Activated CD8-positive, alpha-beta memory T cell treated with anti-CD3 and anti-CD28 coated beads, Interleukin-2, amount 10 ng/mL, durations not matched to agents 7 days and 5 days (primary cell): ENCODE measurements around the gene HPN. TPM values are rescaled to one million over a fixed set of nuclear protein-coding genes. Genes with fewer than 3 reads are reported as not detected.
"Not testable (repeated sequence)": the region's sequence is repeated elsewhere in the genome, so short reads cannot be mapped to it uniquely, and the experiment has no call there.

ENCODE experiments used
- ATAC-seq: fragments of 150-1000 bp; cut with Tn5 transposase; one replicate; pipeline ENCODE4 v1.10.0; 2021; ENCODE audit warnings: moderate library complexity
- CTCF ChIA-PET: fragments of 350-600 bp; sonication (Branson Sonifier 250); formaldehyde crosslinking; loops from one replicate; lab custom pipeline; 2021; ENCODE audit warnings: antibody characterized with exemption; lab: Charles Lee
- DNase-seq: peaks from one replicate; pipeline ENCODE4 v3.0.0-alpha.2; 2020
- H3K27ac Mint-ChIP-seq: one replicate; pipeline ENCODE4 v1.8.0; 2021; ENCODE audit warnings: mild to moderate bottlenecking, mixed read lengths
- H3K27me3 Mint-ChIP-seq: one replicate; pipeline ENCODE4 v1.8.0; 2021; ENCODE audit warnings: mixed read lengths
- H3K36me3 Mint-ChIP-seq: one replicate; pipeline ENCODE4 v1.8.0; 2021; ENCODE audit warnings: mild to moderate bottlenecking, mixed read lengths
- H3K4me1 Mint-ChIP-seq: one replicate; pipeline ENCODE4 v1.8.0; 2021; ENCODE audit warnings: mixed read lengths
- H3K4me3 Mint-ChIP-seq: one replicate; pipeline ENCODE4 v1.8.0; 2021; ENCODE audit warnings: mild to moderate bottlenecking, moderate library complexity, mixed read lengths
- H3K9me3 Mint-ChIP-seq: one replicate; pipeline ENCODE4 v1.8.0; 2022; ENCODE audit warnings: low read depth, mixed read lengths
- total RNA-seq, 2 experiments: library from RNA; stranded (reverse); gene quantifications; one replicate each; pipeline ENCODE4 v1.2.3, GENCODE V29; 2021

The HPN gene
- not detected for total RNA-seq

GRCh38 chr19:35041548-35042055, at the start of gene HPN:
TSS of gene HPN (plus strand) at chr19:35041721. CDS start at chr19:35042507, 786 bp downstream.
- Mint-ChIP-seq H3K9me3 (no peaks in the 10 kb centered on the region), H3K27ac (no peak within 1 kb of the TSS), H3K36me3 (no peaks in the 10 kb centered on the region), H3K4me1 (peaks cover 17% of the 10 kb centered on the region), H3K4me3 (no peak within 1 kb of the TSS), H3K27me3 (peaks cover 14% of the 10 kb centered on the region)
- no peak for DNase-seq
- no peak for ATAC-seq
- CTCF ChIA-PET, result no interaction called here

- ATAC-seq (peak; percentile 61), DNase-seq (peak; percentile 75)
- H3K9me3 Mint-ChIP-seq, H3K36me3 Mint-ChIP-seq, H3K27me3 Mint-ChIP-seq: not testable (repeated sequence)
- CTCF ChIA-PET, result interaction anchor here (2.1 to 4.1 kb wide), 2 partner anchors 19 to 21 kb away, joined by 5 to 14 read pairs; no protein-coding TSS in a partner anchor
- H3K27ac Mint-ChIP-seq, result peak overlapping the region; percentile 69
- peak overlapping the region; percentile 38 for H3K4me3 Mint-ChIP-seq
- peaks cover 63% of the 10 kb centered on the region for H3K4me1 Mint-ChIP-seq
Measured at GRCh38 chr19:34992582-34992981, 48.9 kb upstream of the HPN start.

GRCh38 chr19:34994286-34994642, 47.3 kb upstream of the HPN start:
- Mint-ChIP-seq H3K36me3 (no peaks in the 10 kb centered on the region), H3K27ac (no peak overlapping the region), H3K9me3 (no peaks in the 10 kb centered on the region), H3K4me3 (no peak overlapping the region), H3K27me3 (no peaks in the 10 kb centered on the region), H3K4me1 (peaks cover 68% of the 10 kb centered on the region)
- DNase-seq, result no peak
- ATAC-seq, result no peak
- CTCF ChIA-PET, result interaction anchor here (4.1 kb wide), 1 partner anchor 19 kb away, joined by 14 read pairs; no protein-coding TSS in a partner anchor

GRCh38 chr19:34994643-34995541, 46.6 kb upstream of the HPN start:
- Mint-ChIP-seq H3K9me3 (no peaks in the 10 kb centered on the region), H3K27me3 (no peaks in the 10 kb centered on the region), H3K4me1 (peaks cover 71% of the 10 kb centered on the region), H3K36me3 (no peaks in the 10 kb centered on the region), H3K4me3 (no peak overlapping the region), H3K27ac (no peak overlapping the region)
- DNase-seq, result no peak
- CTCF ChIA-PET, result interaction anchor here (1.2 to 4.1 kb wide), 4 partner anchors 16 to 23 kb away, joined by 3 to 15 read pairs (median 9); no protein-coding TSS in a partner anchor
- no peak for ATAC-seq

GRCh38 chr19:34995551-34995950, 46.0 kb upstream of the HPN start:
- H3K4me3 Mint-ChIP-seq, result no peak overlapping the region
- H3K27me3 Mint-ChIP-seq, result no peaks in the 10 kb centered on the region
- ATAC-seq (no peak), DNase-seq (no peak)
- CTCF ChIA-PET, result interaction anchor here (1.2 to 4.1 kb wide), 4 partner anchors 16 to 23 kb away, joined by 3 to 15 read pairs (median 9); no protein-coding TSS in a partner anchor
- H3K9me3 Mint-ChIP-seq, result no peaks in the 10 kb centered on the region
- H3K36me3 Mint-ChIP-seq, result no peaks in the 10 kb centered on the region
- H3K27ac Mint-ChIP-seq, result no peak overlapping the region
- H3K4me1 Mint-ChIP-seq, result peaks cover 68% of the 10 kb centered on the region

- H3K4me1 Mint-ChIP-seq, result peaks cover 68% of the 10 kb centered on the region
- peak overlapping the region; percentile 96 for H3K27ac Mint-ChIP-seq
- CTCF ChIA-PET, result interaction anchor here (0.6 to 3.2 kb wide), 8 partner anchors 8 to 145 kb away, joined by 3 to 15 read pairs (median 3); no protein-coding TSS in a partner anchor
- H3K36me3 Mint-ChIP-seq, result peaks cover 10% of the 10 kb centered on the region
- H3K27me3 Mint-ChIP-seq, result no peaks in the 10 kb centered on the region
- ATAC-seq (no peak), DNase-seq (no peak)
- H3K9me3 Mint-ChIP-seq, result no peaks in the 10 kb centered on the region
- H3K4me3 Mint-ChIP-seq, result peak overlapping the region; percentile 54
Measured at GRCh38 chr19:34997071-34997617, 44.4 kb upstream of the HPN start.

- peaks cover 19% of the 10 kb centered on the region for H3K36me3 Mint-ChIP-seq
- ATAC-seq, H3K9me3 Mint-ChIP-seq, CTCF ChIA-PET, DNase-seq, H3K27me3 Mint-ChIP-seq, H3K4me3 Mint-ChIP-seq: not testable (repeated sequence)
- H3K27ac Mint-ChIP-seq, result peak overlapping the region; percentile 96
- peaks cover 70% of the 10 kb centered on the region for H3K4me1 Mint-ChIP-seq
Measured at GRCh38 chr19:34998224-34998623, 43.3 kb upstream of the HPN start.

- CTCF ChIA-PET, result interaction anchor here (4.0 kb wide), 1 partner anchor 27 kb away, joined by 18 read pairs; no protein-coding TSS in a partner anchor
- Mint-ChIP-seq H3K4me1 (peaks cover 73% of the 10 kb centered on the region), H3K36me3 (peaks cover 20% of the 10 kb centered on the region), H3K4me3 (peak overlapping the region; percentile 76), H3K9me3 (no peaks in the 10 kb centered on the region), H3K27me3 (no peaks in the 10 kb centered on the region), H3K27ac (peak overlapping the region; percentile 92)
- DNase-seq (no peak), ATAC-seq (no peak)
Measured at GRCh38 chr19:34998777-34999497, 42.6 kb upstream of the HPN start.

GRCh38 chr19:34999498-35000337, 41.8 kb upstream of the HPN start, which contains the start of gene GRAMD1A:
TSS of gene GRAMD1A (plus strand) at chr19:35000323. CDS start at chr19:35000479, 156 bp downstream.
- CTCF ChIA-PET, result interaction anchor here (1.1 to 4.4 kb wide), 3 partner anchors 10 to 27 kb away, joined by 5 to 38 read pairs (median 18); no protein-coding TSS in a partner anchor
- Mint-ChIP-seq H3K27me3 (no peaks in the 10 kb centered on the region), H3K4me3 (peak within 1 kb of the TSS; percentile 91), H3K9me3 (no peaks in the 10 kb centered on the region), H3K36me3 (peaks cover 20% of the 10 kb centered on the region), H3K27ac (peak within 1 kb of the TSS; percentile 92), H3K4me1 (peaks cover 71% of the 10 kb centered on the region)
- peak; percentile 60 for ATAC-seq
- peak; percentile 82 for DNase-seq

- CTCF ChIA-PET, result interaction anchor here (1.1 to 4.4 kb wide), 4 partner anchors 10 to 28 kb away, joined by 3 to 38 read pairs (median 12); no protein-coding TSS in a partner anchor
- peaks cover 21% of the 10 kb centered on the region for H3K36me3 Mint-ChIP-seq
- no peak for DNase-seq
- H3K9me3 Mint-ChIP-seq, result no peaks in the 10 kb centered on the region
- no peaks in the 10 kb centered on the region for H3K27me3 Mint-ChIP-seq
- no peak for ATAC-seq
- H3K27ac Mint-ChIP-seq, result no peak overlapping the region
- H3K4me3 Mint-ChIP-seq, result peak overlapping the region; percentile 76
- peaks cover 71% of the 10 kb centered on the region for H3K4me1 Mint-ChIP-seq
Measured at GRCh38 chr19:35000338-35000646, 41.2 kb upstream of the HPN start.

GRCh38 chr19:35000647-35001501, 40.6 kb upstream of the HPN start:
- CTCF ChIA-PET, result interaction anchor here (1.1 to 4.4 kb wide), 7 partner anchors 11 to 124 kb away, joined by 3 to 38 read pairs (median 3); no protein-coding TSS in a partner anchor
- Mint-ChIP-seq H3K36me3 (peaks cover 24% of the 10 kb centered on the region), H3K4me1 (peaks cover 69% of the 10 kb centered on the region), H3K27me3 (no peaks in the 10 kb centered on the region), H3K9me3 (no peaks in the 10 kb centered on the region), H3K4me3 (peak overlapping the region; percentile 91), H3K27ac (peak overlapping the region; percentile 91)
- DNase-seq, result peak; percentile 86
- ATAC-seq, result peak; percentile 21
